HepG2 (cell line): ENCODE measurements around the gene RAD54L2. TPM values are rescaled to one million over a fixed set of nuclear protein-coding genes. Genes with fewer than 3 reads are reported as not detected.

Experiments
- BHLHE40 ChIP-seq: IDR thresholded peaks from 2 replicates; pipeline ENCODE4 v1.6.1; 2011; ENCODE audit warnings: low read length, improper control_type of control experiment
- DRAP1 ChIP-seq: IDR thresholded peaks from 2 replicates; pipeline ENCODE4 v1.6.1; 2016; ENCODE audit warnings: missing genetic modification reagents, missing compliant biosample characterization
- IKZF1 ChIP-seq: fragments of 450-650 bp; IDR thresholded peaks from 2 replicates; pipeline ENCODE4 v1.7.1; 2016
- PCBP1 ChIP-seq: fragments of 200-400 bp; formaldehyde crosslinking; IDR thresholded peaks from 2 replicates; pipeline ENCODE4 v1.6.1; 2017; ENCODE audit warnings: mild to moderate bottlenecking, low read depth, low read length, borderline replicate concordance
- SRSF9 ChIP-seq: fragments of 200-400 bp; formaldehyde crosslinking; IDR thresholded peaks from 2 replicates; pipeline ENCODE4 v1.6.1; 2018; ENCODE audit warnings: borderline replicate concordance, mild to moderate bottlenecking, low read depth, low read length; ENCODE audit not compliant: insufficient read depth, poor library complexity, severe bottlenecking
- STAT5B ChIP-seq: sonication (generic); formaldehyde crosslinking; IDR thresholded peaks from 2 replicates; pipeline ENCODE4 v1.4.0; 2020; ENCODE audit warnings: missing genetic modification reagents
- TCF7 ChIP-seq: sonication (generic); IDR thresholded peaks from 2 replicates; pipeline ENCODE4 v1.6.1; 2016; ENCODE audit warnings: antibody characterized with exemption, low read depth
- THAP8 ChIP-seq: sonication (generic); formaldehyde crosslinking; IDR thresholded peaks from 2 replicates; pipeline ENCODE4 v1.5.1; 2020; ENCODE audit warnings: missing genetic modification reagents, mild to moderate bottlenecking, borderline replicate concordance
- ZFP91 ChIP-seq: sonication (generic); formaldehyde crosslinking; IDR thresholded peaks from 2 replicates; pipeline ENCODE4 v1.9.0; 2022; ENCODE audit warnings: missing genetic modification reagents, mild to moderate bottlenecking, borderline replicate concordance
- ZNF235 ChIP-seq: sonication (generic); formaldehyde crosslinking; IDR thresholded peaks from 2 replicates; pipeline ENCODE4 v1.8.1; 2023; ENCODE audit warnings: mild to moderate bottlenecking, missing genetic modification reagents, borderline replicate concordance
- ZNF556 ChIP-seq: sonication (generic); formaldehyde crosslinking; IDR thresholded peaks from 2 replicates; pipeline ENCODE4 v1.4.0; 2020; ENCODE audit warnings: mild to moderate bottlenecking, missing genetic modification reagents, borderline replicate concordance
- ZNF704 ChIP-seq: sonication (generic); formaldehyde crosslinking; IDR thresholded peaks from 2 replicates; pipeline ENCODE4 v1.8.1; 2023; ENCODE audit warnings: mild to moderate bottlenecking, inconsistent platforms, moderate library complexity, missing genetic modification reagents, borderline replicate concordance
- ZSCAN30 ChIP-seq: sonication (generic); formaldehyde crosslinking; IDR thresholded peaks from 2 replicates; pipeline ENCODE4 v1.5.0; 2020; ENCODE audit warnings: mild to moderate bottlenecking, missing genetic modification reagents
- polyA plus RNA-seq, 8 experiments: library from polyadenylated mRNA; depleted of rRNA in 3 of 8; stranded (reverse) in 7 of 8; unstranded in 1 of 8; fragments of >200 nt; fragmentation: Illumina TruSeq in 4 of 8; extraction: Trizol in 4 of 8; gene quantifications; 2 replicates each; pipeline versions ENCODE4 v1.2.1 to v1.2.3, GENCODE V29; 2011 to 2016; ENCODE audit warnings: low read depth in 4 of 8, missing spikeins in 1 of 8, mixed read lengths in 1 of 8; ENCODE audit not compliant: insufficient read depth in 1 of 8
- total RNA-seq, 5 experiments: library from RNA; depleted of rRNA; stranded (reverse); fragments of >200 nt; fragmentation: Illumina TruSeq; extraction: Trizol; gene quantifications; 2 replicates each; pipeline ENCODE4 v1.2.3, GENCODE V29; 2016; ENCODE audit warnings: low read depth in 1 of 5
- TF ChIP-seq, protein P1 (sequence below): sonication (generic); formaldehyde crosslinking; IDR thresholded peaks from 2 replicates; pipeline ENCODE4 v1.5.0; 2020; ENCODE audit warnings: mild to moderate bottlenecking, missing genetic modification reagents
- TF ChIP-seq, protein P2 (sequence below), 2 experiments: sonication (generic) in 1 of 2; formaldehyde crosslinking in 1 of 2; IDR thresholded peaks; 2 replicates each; pipeline versions ENCODE4 v1.4.0 to v1.6.1; 2016 to 2020; ENCODE audit warnings: borderline replicate concordance in 1 of 2, low read depth in 1 of 2, mild to moderate bottlenecking in 1 of 2, missing genetic modification reagents in 1 of 2

The RAD54L2 gene
- total and polyA plus RNA-seq, 2 of the 13 experiments (the other 11 are each of a cell fraction or from before 2014, with no cell fraction given) = 5.5 to 14.8 TPM

- TF ChIP-seq, protein P1, sequence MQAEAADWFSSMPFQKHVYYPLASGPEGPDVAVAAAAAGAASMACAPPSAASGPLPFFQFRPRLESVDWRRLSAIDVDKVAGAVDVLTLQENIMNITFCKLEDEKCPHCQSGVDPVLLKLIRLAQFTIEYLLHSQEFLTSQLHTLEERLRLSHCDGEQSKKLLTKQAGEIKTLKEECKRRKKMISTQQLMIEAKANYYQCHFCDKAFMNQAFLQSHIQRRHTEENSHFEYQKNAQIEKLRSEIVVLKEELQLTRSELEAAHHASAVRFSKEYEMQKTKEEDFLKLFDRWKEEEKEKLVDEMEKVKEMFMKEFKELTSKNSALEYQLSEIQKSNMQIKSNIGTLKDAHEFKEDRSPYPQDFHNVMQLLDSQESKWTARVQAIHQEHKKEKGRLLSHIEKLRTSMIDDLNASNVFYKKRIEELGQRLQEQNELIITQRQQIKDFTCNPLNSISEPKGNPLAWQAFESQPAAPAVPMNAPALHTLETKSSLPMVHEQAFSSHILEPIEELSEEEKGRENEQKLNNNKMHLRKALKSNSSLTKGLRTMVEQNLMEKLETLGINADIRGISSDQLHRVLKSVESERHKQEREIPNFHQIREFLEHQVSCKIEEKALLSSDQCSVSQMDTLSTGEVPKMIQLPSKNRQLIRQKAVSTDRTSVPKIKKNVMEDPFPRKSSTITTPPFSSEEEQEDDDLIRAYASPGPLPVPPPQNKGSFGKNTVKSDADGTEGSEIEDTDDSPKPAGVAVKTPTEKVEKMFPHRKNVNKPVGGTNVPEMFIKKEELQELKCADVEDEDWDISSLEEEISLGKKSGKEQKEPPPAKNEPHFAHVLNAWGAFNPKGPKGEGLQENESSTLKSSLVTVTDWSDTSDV (CRISPR knock-in tag) = no peak; the same call in 1 of the 2 replicates
- TF ChIP-seq TCF7 (no peak), ZFP91 (CRISPR knock-in tag) (peak; percentile 96), ZNF235 (0 out of 2 replicates have a peak, but pooled peaks have one; percentile 77), ZSCAN30 (CRISPR knock-in tag) (peak; percentile 77; the same call in 1 of the 2 replicates), ZNF556 (CRISPR knock-in tag) (peak; percentile 98), SRSF9 (no peak), STAT5B (peak; percentile 95), ZNF704 (CRISPR knock-in tag) (no peak), DRAP1 (peak; percentile 57), PCBP1 (no peak), IKZF1 (no peak), BHLHE40 (no peak), THAP8 (CRISPR knock-in tag) (no peak)
- TF ChIP-seq, protein P2, sequence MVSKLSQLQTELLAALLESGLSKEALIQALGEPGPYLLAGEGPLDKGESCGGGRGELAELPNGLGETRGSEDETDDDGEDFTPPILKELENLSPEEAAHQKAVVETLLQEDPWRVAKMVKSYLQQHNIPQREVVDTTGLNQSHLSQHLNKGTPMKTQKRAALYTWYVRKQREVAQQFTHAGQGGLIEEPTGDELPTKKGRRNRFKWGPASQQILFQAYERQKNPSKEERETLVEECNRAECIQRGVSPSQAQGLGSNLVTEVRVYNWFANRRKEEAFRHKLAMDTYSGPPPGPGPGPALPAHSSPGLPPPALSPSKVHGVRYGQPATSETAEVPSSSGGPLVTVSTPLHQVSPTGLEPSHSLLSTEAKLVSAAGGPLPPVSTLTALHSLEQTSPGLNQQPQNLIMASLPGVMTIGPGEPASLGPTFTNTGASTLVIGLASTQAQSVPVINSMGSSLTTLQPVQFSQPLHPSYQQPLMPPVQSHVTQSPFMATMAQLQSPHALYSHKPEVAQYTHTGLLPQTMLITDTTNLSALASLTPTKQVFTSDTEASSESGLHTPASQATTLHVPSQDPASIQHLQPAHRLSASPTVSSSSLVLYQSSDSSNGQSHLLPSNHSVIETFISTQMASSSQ (IDR thresholded peaks at IDR 0.05; ENCODE audit: low read depth) = no peak
- TF ChIP-seq, protein P2 (CRISPR knock-in tag; IDR thresholded peaks at IDR 0.05; ENCODE audit: borderline replicate concordance) = peak; percentile 84
Measured at GRCh38 chr3:51538459-51539290, at the start of gene RAD54L2 (continued).
